ENCODE measurements around the gene ACTR1A. TPM values are rescaled to one million over a fixed set of nuclear protein-coding genes. Genes with fewer than 3 reads are reported as not detected.

The ACTR1A gene
- polyA plus RNA-seq, 4 donors: 42.1 to 68.1 (median 67.2) TPM

GRCh38 chr10:102431452-102432124 lies 70.9 kb downstream of the ACTR1A start:
- DNase-seq: no peak
- peaks cover 0 to 12% (median 0%) of the 10 kb centered on the region in 3 donors for H3K36me3 ChIP-seq (ENCODE audit: control insufficient read depth in 3 of 3, insufficient read depth in 2 of 3, low read depth in 1 of 3, low read length in 3 of 3)
- H3K4me3 ChIP-seq (ENCODE audit: low read depth in 1 of 3, low read length in 3 of 3): peak overlapping the region; percentile 26 to 88 (median 73)
- H3K27me3 ChIP-seq (ENCODE audit: control insufficient read depth in 3 of 3, insufficient read depth in 3 of 3, low read length in 3 of 3): no peaks in the 10 kb centered on the region
- H3K4me1 ChIP-seq (ENCODE audit: control insufficient read depth in 3 of 3, insufficient read depth in 2 of 3, low read depth in 1 of 3, low read length in 2 of 3): peaks cover 0 to 38% (median 0%) of the 10 kb centered on the region in 3 donors
- peak overlapping the region in 2 of 3 donors; percentile 68 to 69 for H3K27ac ChIP-seq (ENCODE audit: low read depth in 1 of 3, low read length in 2 of 3)
- WGBS, 3 donors: 11 to 16% (median 12%) methylated on average over 4 of the region's 4 CpGs
- no peak for FAIRE-seq
- no peaks in the 10 kb centered on the region for H3K9me3 ChIP-seq (ENCODE audit: control insufficient read depth in 2 of 2, insufficient read depth in 1 of 2, low read depth in 1 of 2, low read length in 1 of 2)

- Histone ChIP-seq H3K4me3 (ENCODE audit: low read depth in 1 of 3, low read length in 3 of 3) (no peak overlapping the region), H3K36me3 (ENCODE audit: control insufficient read depth in 3 of 3, insufficient read depth in 2 of 3, low read depth in 1 of 3, low read length in 3 of 3) (peaks cover 0 to 26% (median 0%) of the 10 kb centered on the region in 3 donors), H3K27me3 (ENCODE audit: control insufficient read depth in 3 of 3, insufficient read depth in 3 of 3, low read length in 3 of 3) (no peaks in the 10 kb centered on the region), H3K27ac (ENCODE audit: low read depth in 1 of 3, low read length in 2 of 3) (no peak overlapping the region), H3K4me1 (ENCODE audit: control insufficient read depth in 3 of 3, insufficient read depth in 2 of 3, low read depth in 1 of 3, low read length in 2 of 3) (peaks cover 0 to 18% (median 0%) of the 10 kb centered on the region in 3 donors), H3K9me3 (ENCODE audit: control insufficient read depth in 2 of 2, insufficient read depth in 1 of 2, low read depth in 1 of 2, low read length in 1 of 2) (no peaks in the 10 kb centered on the region)
- 89 to 96% (median 91%) methylated on average over 8 of the region's 8 CpGs for WGBS, 3 donors
- no peak for FAIRE-seq
- DNase-seq: no peak
These were observed 73.0 kb downstream of the ACTR1A start for GRCh38 chr10:102429468-102429867.

Other genes with a start within 250 kb of the ACTR1A start
- gene NFKB2, start 107.0 kb downstream of the ACTR1A start, polyA plus RNA-seq: 10 to 100 TPM; 13.5 to 22.3 (median 15.6) TPM
- 10 to 100 TPM in 1 of 4 donors, 1 to 10 TPM in 3; 1.1 to 30.6 (median 2.9) TPM for gene PSD, start 83.9 kb downstream of the ACTR1A start, polyA plus RNA-seq
- 10 to 100 TPM; 24.8 to 47.0 (median 34.6) TPM for gene FBXL15, start 81.9 kb downstream of the ACTR1A start, polyA plus RNA-seq
- gene CUEDC2, start 70.1 kb downstream of the ACTR1A start, polyA plus RNA-seq: 10 to 100 TPM; 23.3 to 43.8 (median 30.0) TPM
- 1 to 10 TPM in 1 of 4 donors, under 1 TPM in 1, not detected in 2; 0.61 to 3.8 TPM for gene C10orf95, start 51.2 kb downstream of the ACTR1A start, polyA plus RNA-seq
- gene SUFU, start 1.3 kb upstream of the ACTR1A start, polyA plus RNA-seq: 10 to 100 TPM in 1 of 4 donors, 1 to 10 TPM in 3; 2.2 to 15.0 (median 4.0) TPM
- 10 to 100 TPM; 38.1 to 65.1 (median 44.7) TPM for gene TRIM8, start 141.8 kb upstream of the ACTR1A start, polyA plus RNA-seq
- gene ARL3, start 211.7 kb upstream of the ACTR1A start, polyA plus RNA-seq: 1 to 10 TPM; 3.4 to 8.3 (median 5.6) TPM
- 10 to 100 TPM in 2 of 4 donors, 1 to 10 TPM in 2; 2.0 to 31.2 (median 10.9) TPM for gene SFXN2, start 211.9 kb upstream of the ACTR1A start, polyA plus RNA-seq
- 10 to 100 TPM; 15.2 to 38.8 (median 23.3) TPM for gene WBP1L, start 241.2 kb upstream of the ACTR1A start, polyA plus RNA-seq

Measured in small intestine (tissue), 7 donors.